GM12878 (cell line): Measurements from ENCODE around the gene TEX47. TPM values are rescaled to one million over a fixed set of nuclear protein-coding genes. Genes with fewer than 3 reads are reported as not detected.

ENCODE experiments used
- ATAC-seq: fragments of 200-7000 bp; cut with Tn5 transposase; 3 replicates; pipeline ENCODE4 v1.9.1; 2020; ENCODE audit warnings: mild to moderate bottlenecking, moderate library complexity
- BruUV-seq: library from RNA; stranded (reverse); fragments of 400-500 nt; replicated peaks from 2 replicates; lab custom pipeline; 2021; lab: Mats Ljungman, UMichigan
- CTCF ChIA-PET: fragments of 300-600 bp; sonication (Branson Sonifier 250); formaldehyde crosslinking; extraction: SDS; loops from one replicate; lab custom pipeline; 2021; ENCODE audit warnings: inconsistent platforms; lab: Yijun Ruan, JAX
- POLR2A ChIA-PET: fragments of 350-600 bp; formaldehyde crosslinking; extraction: SDS; loops from one replicate; lab custom pipeline; 2021; ENCODE audit warnings: inconsistent platforms; lab: Charles Lee
- RAD21 ChIA-PET: fragments of 300-600 bp; sonication (Branson Sonifier 250); formaldehyde crosslinking; loops from one replicate; lab custom pipeline; 2023; ENCODE audit warnings: antibody characterized with exemption; ENCODE audit not compliant: unreplicated experiment; lab: Charles Lee
- SMC1A ChIA-PET: fragments of 300-600 bp; sonication (Branson Sonifier 250); formaldehyde crosslinking; loops from one replicate; lab custom pipeline; 2023; ENCODE audit not compliant: unreplicated experiment, uncharacterized antibody; lab: Charles Lee
- DNase-seq: peaks from one replicate; pipeline ENCODE4 v3.0.0-alpha.2; 2011; ENCODE audit warnings: low read depth, low spot score
- FAIRE-seq: peaks from 3 replicates; lab custom pipeline; 2011; peaks lifted over from hg19 to GRCh38; lab: Jason Lieb, UNC
- H2AFZ ChIP-seq: 2 replicates; pipeline ENCODE4 v1.6.0; 2011; ENCODE audit warnings: low read depth, low read length, control low read depth; ENCODE audit not compliant: control insufficient read depth
- H3K27ac ChIP-seq: 2 replicates; pipeline ENCODE4 v1.5.1; 2011; ENCODE audit warnings: control low read depth; ENCODE audit not compliant: control insufficient read depth, insufficient read depth
- H3K27me3 ChIP-seq, 2 experiments: replicated peaks in 1 of 2; 2 replicates each; pipeline versions ENCODE4 v1.6.0 to v1.6.1; 2011; ENCODE audit warnings: low read length in 1 of 2; ENCODE audit not compliant: control insufficient read depth in 2 of 2, insufficient read depth in 2 of 2
- H3K36me3 ChIP-seq, 2 experiments: 2 replicates each; pipeline ENCODE4 v1.5.1; 2011; ENCODE audit warnings: low read length in 1 of 2; ENCODE audit not compliant: control insufficient read depth in 2 of 2, insufficient read depth in 2 of 2
- H3K4me1 ChIP-seq: 2 replicates; pipeline ENCODE4 v1.6.1; 2011; ENCODE audit warnings: mild to moderate bottlenecking, low read length, moderate library complexity, mixed read lengths; ENCODE audit not compliant: control insufficient read depth, insufficient read depth
- H3K4me2 ChIP-seq: 2 replicates; pipeline ENCODE4 v1.6.0; 2011; ENCODE audit warnings: control low read depth; ENCODE audit not compliant: control insufficient read depth, insufficient read depth
- H3K4me3 ChIP-seq: fragments of 200-600 bp; sonication (generic); 2 replicates; pipeline ENCODE4 v1.5.1; 2016
- H3K79me2 ChIP-seq: 2 replicates; pipeline ENCODE4 v1.6.0; 2011; ENCODE audit warnings: low read length; ENCODE audit not compliant: control insufficient read depth, insufficient read depth
- H3K9ac ChIP-seq: 2 replicates; pipeline ENCODE4 v1.8.0; 2011; ENCODE audit warnings: low read length, control low read depth, mixed read lengths; ENCODE audit not compliant: control insufficient read depth, insufficient read depth
- H3K9me3 ChIP-seq: replicated peaks from 3 replicates; pipeline ENCODE4 v1.5.1; 2011; ENCODE audit warnings: mild to moderate bottlenecking, low read length; ENCODE audit not compliant: control insufficient read depth, insufficient read depth
- H4K20me1 ChIP-seq: 2 replicates; pipeline ENCODE4 v1.6.0; 2011; ENCODE audit not compliant: control insufficient read depth, insufficient read depth
- BMI1 ChIP-seq: fragments of 450-650 bp; IDR thresholded peaks from 2 replicates; pipeline ENCODE4 v1.6.1; 2016; ENCODE audit warnings: mild to moderate bottlenecking, moderate library complexity, borderline replicate concordance
- DPF2 ChIP-seq: fragments of 450-650 bp; IDR thresholded peaks from 2 replicates; pipeline ENCODE4 v1.6.1; 2017; ENCODE audit warnings: mild to moderate bottlenecking
- EED ChIP-seq: sonication (generic); IDR thresholded peaks from 2 replicates; pipeline ENCODE4 v1.6.1; 2016; ENCODE audit warnings: antibody characterized with exemption, low read depth
- ELK1 ChIP-seq: IDR thresholded peaks from 2 replicates; pipeline ENCODE4 v1.6.1; 2012; ENCODE audit warnings: low read depth, low read length, improper control_type of control experiment
- IRF5 ChIP-seq: fragments of 450-650 bp; IDR thresholded peaks from 2 replicates; pipeline ENCODE4 v1.6.1; 2017; ENCODE audit warnings: borderline replicate concordance
- LARP7 ChIP-seq: fragments of 450-650 bp; IDR thresholded peaks from 2 replicates; pipeline ENCODE4 v1.6.1; 2017; ENCODE audit warnings: mild to moderate bottlenecking
- MTA3 ChIP-seq: IDR thresholded peaks from 2 replicates; pipeline ENCODE4 v1.6.1; 2012; ENCODE audit warnings: low read length, inconsistent platforms, borderline replicate concordance
- NFIC ChIP-seq: IDR thresholded peaks from 2 replicates; pipeline ENCODE4 v1.6.1; 2012; ENCODE audit warnings: low read depth, mild to moderate bottlenecking, inconsistent platforms, low read length, moderate library complexity
- PAX8 ChIP-seq: fragments of 450-650 bp; IDR thresholded peaks from 2 replicates; pipeline ENCODE4 v1.6.1; 2017; ENCODE audit warnings: mild to moderate bottlenecking, moderate library complexity
- POLR2AphosphoS5 ChIP-seq: IDR thresholded peaks from 2 replicates; pipeline ENCODE4 v1.6.1; 2011; ENCODE audit warnings: mild to moderate bottlenecking, low read length, inconsistent platforms
- RCOR1 ChIP-seq: conservative IDR thresholded peaks from 2 replicates; pipeline ENCODE4 v1.6.1; 2012; ENCODE audit warnings: low read depth, low read length, improper control_type of control experiment
- RUNX3 ChIP-seq: IDR thresholded peaks from 2 replicates; pipeline ENCODE4 v1.6.1; 2012; ENCODE audit warnings: low read length, inconsistent platforms
- YY1 ChIP-seq: IDR thresholded peaks from 2 replicates; pipeline ENCODE4 v1.6.1; 2011; ENCODE audit warnings: low read depth, mild to moderate bottlenecking, low read length
- ZBED1 ChIP-seq: IDR thresholded peaks from 2 replicates; pipeline ENCODE4 v1.6.1; 2016; ENCODE audit warnings: borderline replicate concordance
- ZBTB11 ChIP-seq: fragments of 450-650 bp; formaldehyde crosslinking; IDR thresholded peaks from 2 replicates; pipeline ENCODE4 v1.5.0; 2022; ENCODE audit warnings: mild to moderate bottlenecking, missing genetic modification characterization
- WGBS: methylation state at CpG from one replicate; pipeline ENCODE4 v1.1.6; 2016; ENCODE audit warnings: low lambda C conversion rate; ENCODE audit not compliant: insufficient replicate concordance, insufficient coverage; ENCODE audit errors: missing lambda C conversion rate; 5-methylcytosine and 5-hydroxymethylcytosine counted together
- in situ Hi-C: fragments of 300-500 bp; cut with MboI; formaldehyde crosslinking; loops from 9 replicates; pipeline ENCODE4 v1.14.3; 2018; ENCODE audit warnings: mixed read lengths
- intact Hi-C: fragments of 100-400 bp; cut with micrococcal nuclease; formaldehyde crosslinking; loops from one replicate; pipeline ENCODE4 v1.14.2; 2022; ENCODE audit not compliant: unreplicated experiment
- polyA plus RNA-seq, 11 experiments: library from polyadenylated mRNA; depleted of rRNA in 4 of 11; unstranded in 6 of 11; stranded (reverse) in 5 of 11; fragments of >200 nt; fragmentation: Nextera tagmentation in 4 of 11; fragmentation: Illumina TruSeq in 1 of 11; extraction: Ambion mirVana in 4 of 11; extraction: Trizol in 1 of 11; gene quantifications; 1 replicate in 1 of 11; 2 replicates in 10 of 11; pipeline versions ENCODE4 v1.2.1 to v1.2.3, GENCODE V29; 2011 to 2016; ENCODE audit warnings: inconsistent platforms in 2 of 11, missing spikeins in 2 of 11, low read depth in 1 of 11
- total RNA-seq, 4 experiments: library from RNA; depleted of rRNA in 3 of 4; stranded (reverse); fragments of >200 nt in 3 of 4; fragmentation: Illumina TruSeq in 1 of 4; extraction: Trizol in 1 of 4; gene quantifications; 2 replicates each; pipeline versions ENCODE4 v1.2.1 to v1.2.3, GENCODE V29; 2013 to 2021
- TF ChIP-seq, protein P1 (sequence below): IDR thresholded peaks from 2 replicates; pipeline ENCODE4 v1.6.1; 2011; ENCODE audit warnings: low read depth, low read length, improper control_type of control experiment, borderline replicate concordance

The TEX47 gene
- total and polyA plus RNA-seq, 10 of the 15 experiments (the other 5 are each of a cell fraction or from before 2014, with no cell fraction given), result not detected

DNA sequence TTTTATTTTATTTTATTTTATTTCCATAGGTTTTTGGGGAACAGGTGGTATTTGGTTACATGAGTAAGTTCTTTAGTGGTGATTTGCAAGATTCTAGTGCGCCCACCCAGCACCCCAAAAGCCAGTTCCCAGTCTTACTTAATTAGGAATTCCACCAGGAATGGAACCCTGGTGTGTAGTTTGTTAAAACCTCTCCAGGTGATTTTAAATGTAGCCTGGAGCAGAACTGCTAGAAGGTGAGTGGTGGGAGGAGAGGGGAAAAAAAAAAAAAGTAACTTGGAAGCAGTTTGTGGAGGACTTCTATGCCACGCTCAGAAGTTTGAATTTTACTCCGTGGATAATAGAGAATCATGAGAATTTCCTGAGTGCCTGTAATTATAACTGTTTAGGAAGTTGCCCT, 5.5 kb upstream of the TEX47 start (continued):
- no peak for TF ChIP-seq ZBTB11 (CRISPR knock-in tag)

GRCh38 chr7:88792361-88792760, 3.2 kb downstream of the TEX47 start:
- H3K27me3 ChIP-seq, result no peaks in the 10 kb centered on the region
- H3K27ac ChIP-seq, result no peak overlapping the region
- no peaks in the 10 kb centered on the region for H3K79me2 ChIP-seq
- SMC1A ChIA-PET, result interaction anchor here (1.0 to 3.0 kb wide), 3 partner anchors 17 to 245 kb away, joined by 3 to 8 read pairs (median 4); no protein-coding TSS in a partner anchor
- POLR2A ChIA-PET, result no interaction called here
- 4% methylated on average over 3 of the region's 3 CpGs for WGBS
- intact Hi-C loops (loop anchor here (10.0 kb wide), 1 partner anchor 832 kb away; no protein-coding TSS in a partner anchor), in situ Hi-C loops (loop anchor here (25.0 kb wide), 1 partner anchor 1320 kb away; no protein-coding TSS in a partner anchor)
- RAD21 ChIA-PET, result interaction anchor here (1.0 to 2.1 kb wide), 2 partner anchors 43 to 302 kb away, joined by 3 to 7 read pairs; no protein-coding TSS in a partner anchor
- no peak overlapping the region for H3K4me2 ChIP-seq
- H4K20me1 ChIP-seq, result no peaks in the 10 kb centered on the region
- no peak overlapping the region for H3K9ac ChIP-seq
- H3K36me3 ChIP-seq, result no peaks in the 10 kb centered on the region
- CTCF ChIA-PET, result interaction anchor here (1.1 to 1.6 kb wide), 2 partner anchors 43 to 828 kb away, joined by 3 to 7 read pairs; no protein-coding TSS in a partner anchor
- no peak for FAIRE-seq
- no peak overlapping the region for H2AFZ ChIP-seq
- ATAC-seq, result no peak
- no peak for DNase-seq
- no peak overlapping the region for H3K4me3 ChIP-seq
- no peaks in the 10 kb centered on the region for H3K9me3 ChIP-seq
- BruUV-seq, result no TSS peak
- no peaks in the 10 kb centered on the region for H3K4me1 ChIP-seq
- TF ChIP-seq EED (no peak), RUNX3 (no peak), RCOR1 (no peak), PAX8 (no peak), MTA3 (no peak), IRF5 (no peak), LARP7 (no peak), ELK1 (no peak), DPF2 (no peak), YY1 (no peak), NFIC (no peak), ZBED1 (no peak), BMI1 (no peak), POLR2AphosphoS5 (no peak)
- TF ChIP-seq, protein P1, sequence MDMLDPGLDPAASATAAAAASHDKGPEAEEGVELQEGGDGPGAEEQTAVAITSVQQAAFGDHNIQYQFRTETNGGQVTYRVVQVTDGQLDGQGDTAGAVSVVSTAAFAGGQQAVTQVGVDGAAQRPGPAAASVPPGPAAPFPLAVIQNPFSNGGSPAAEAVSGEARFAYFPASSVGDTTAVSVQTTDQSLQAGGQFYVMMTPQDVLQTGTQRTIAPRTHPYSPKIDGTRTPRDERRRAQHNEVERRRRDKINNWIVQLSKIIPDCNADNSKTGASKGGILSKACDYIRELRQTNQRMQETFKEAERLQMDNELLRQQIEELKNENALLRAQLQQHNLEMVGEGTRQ, result no peak
